GM12878 (cell line): ENCODE results near the gene UBXN6. TPM values are rescaled to one million over a fixed set of nuclear protein-coding genes. Genes with fewer than 3 reads are reported as not detected.

Experiments
- ELK1 ChIP-seq: IDR thresholded peaks from 2 replicates; pipeline ENCODE4 v1.6.1; 2012; ENCODE audit warnings: low read depth, low read length, improper control_type of control experiment
- GATAD2B ChIP-seq: fragments of 450-650 bp; conservative IDR thresholded peaks from 2 replicates; pipeline ENCODE4 v1.6.1; 2017; ENCODE audit warnings: low read depth, mild to moderate bottlenecking, moderate library complexity
- IRF5 ChIP-seq: fragments of 450-650 bp; IDR thresholded peaks from 2 replicates; pipeline ENCODE4 v1.6.1; 2017; ENCODE audit warnings: borderline replicate concordance
- LARP7 ChIP-seq: fragments of 450-650 bp; IDR thresholded peaks from 2 replicates; pipeline ENCODE4 v1.6.1; 2017; ENCODE audit warnings: mild to moderate bottlenecking
- NR2C2 ChIP-seq: IDR thresholded peaks from 2 replicates; pipeline ENCODE4 v1.6.1; 2011; ENCODE audit warnings: borderline replicate concordance, low read depth; ENCODE audit not compliant: control insufficient read depth, insufficient read length
- RAD51 ChIP-seq: fragments of 450-650 bp; IDR thresholded peaks from 2 replicates; pipeline ENCODE4 v1.6.1; 2016; ENCODE audit warnings: moderate library complexity, mild to moderate bottlenecking, inconsistent platforms
- RB1 ChIP-seq: fragments of 450-650 bp; formaldehyde crosslinking; IDR thresholded peaks from 2 replicates; pipeline ENCODE4 v1.6.1; 2017; ENCODE audit warnings: mild to moderate bottlenecking, borderline replicate concordance
- RBBP5 ChIP-seq: fragments of 200-600 bp; sonication (generic); conservative IDR thresholded peaks from 2 replicates; pipeline ENCODE4 v1.6.1; 2016
- SMAD5 ChIP-seq: IDR thresholded peaks from 2 replicates; pipeline ENCODE4 v1.6.1; 2016; ENCODE audit warnings: antibody characterized with exemption, low read depth
- STAT3 ChIP-seq: IDR thresholded peaks from 2 replicates; pipeline ENCODE4 v1.6.1; 2011; ENCODE audit warnings: low read depth, low read length, improper control_type of control experiment
- TCF7 ChIP-seq: IDR thresholded peaks from 2 replicates; pipeline ENCODE4 v1.6.1; 2014; ENCODE audit warnings: antibody characterized with exemption, borderline replicate concordance
- WRNIP1 ChIP-seq: IDR thresholded peaks from 2 replicates; pipeline ENCODE4 v1.6.1; 2011; ENCODE audit warnings: low read depth, low read length, improper control_type of control experiment, borderline replicate concordance
- ZNF687 ChIP-seq: fragments of 450-650 bp; IDR thresholded peaks from 2 replicates; pipeline ENCODE4 v1.6.1; 2017; ENCODE audit warnings: mild to moderate bottlenecking, moderate library complexity
- polyA plus RNA-seq, 11 experiments: library from polyadenylated mRNA; depleted of rRNA in 4 of 11; unstranded in 6 of 11; stranded (reverse) in 5 of 11; fragments of >200 nt; fragmentation: Nextera tagmentation in 4 of 11; fragmentation: Illumina TruSeq in 1 of 11; extraction: Ambion mirVana in 4 of 11; extraction: Trizol in 1 of 11; gene quantifications; 1 replicate in 1 of 11; 2 replicates in 10 of 11; pipeline versions ENCODE4 v1.2.1 to v1.2.3, GENCODE V29; 2011 to 2016; ENCODE audit warnings: inconsistent platforms in 2 of 11, missing spikeins in 2 of 11, low read depth in 1 of 11
- total RNA-seq, 4 experiments: library from RNA; depleted of rRNA in 3 of 4; stranded (reverse); fragments of >200 nt in 3 of 4; fragmentation: Illumina TruSeq in 1 of 4; extraction: Trizol in 1 of 4; gene quantifications; 2 replicates each; pipeline versions ENCODE4 v1.2.1 to v1.2.3, GENCODE V29; 2013 to 2021
- TF ChIP-seq, protein P1 (sequence below): IDR thresholded peaks from 2 replicates; pipeline ENCODE4 v1.6.1; 2011; ENCODE audit warnings: borderline replicate concordance, low read depth, mild to moderate bottlenecking, moderate library complexity, low read length; ENCODE audit not compliant: insufficient read depth, poor library complexity, severe bottlenecking
- TF ChIP-seq, protein P2 (sequence below): IDR thresholded peaks from 2 replicates; pipeline ENCODE4 v1.6.1; 2011; ENCODE audit warnings: borderline replicate concordance, low read depth, mild to moderate bottlenecking, moderate library complexity, mixed read lengths, low read length; ENCODE audit not compliant: insufficient read depth; ENCODE audit errors: extremely low read length
- TF ChIP-seq, protein P3 (sequence below): fragments of 450-650 bp; formaldehyde crosslinking; IDR thresholded peaks from 2 replicates; pipeline ENCODE4 v1.4.0; 2020; ENCODE audit warnings: mild to moderate bottlenecking, moderate library complexity

UBXN6 gene
- total and polyA plus RNA-seq, 10 of the 15 experiments (the other 5 are each of a cell fraction or from before 2014, with no cell fraction given): 0.47 to 50.8 (median 13.0) TPM

GRCh38 chr19:4474514-4475022 is 17.0 kb upstream of the UBXN6 start (continued):
- TF ChIP-seq ZNF687: no peak
- TF ChIP-seq, protein P1, sequence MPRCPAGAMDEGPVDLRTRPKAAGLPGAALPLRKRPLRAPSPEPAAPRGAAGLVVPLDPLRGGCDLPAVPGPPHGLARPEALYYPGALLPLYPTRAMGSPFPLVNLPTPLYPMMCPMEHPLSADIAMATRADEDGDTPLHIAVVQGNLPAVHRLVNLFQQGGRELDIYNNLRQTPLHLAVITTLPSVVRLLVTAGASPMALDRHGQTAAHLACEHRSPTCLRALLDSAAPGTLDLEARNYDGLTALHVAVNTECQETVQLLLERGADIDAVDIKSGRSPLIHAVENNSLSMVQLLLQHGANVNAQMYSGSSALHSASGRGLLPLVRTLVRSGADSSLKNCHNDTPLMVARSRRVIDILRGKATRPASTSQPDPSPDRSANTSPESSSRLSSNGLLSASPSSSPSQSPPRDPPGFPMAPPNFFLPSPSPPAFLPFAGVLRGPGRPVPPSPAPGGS: no peak
- TF ChIP-seq, protein P2, sequence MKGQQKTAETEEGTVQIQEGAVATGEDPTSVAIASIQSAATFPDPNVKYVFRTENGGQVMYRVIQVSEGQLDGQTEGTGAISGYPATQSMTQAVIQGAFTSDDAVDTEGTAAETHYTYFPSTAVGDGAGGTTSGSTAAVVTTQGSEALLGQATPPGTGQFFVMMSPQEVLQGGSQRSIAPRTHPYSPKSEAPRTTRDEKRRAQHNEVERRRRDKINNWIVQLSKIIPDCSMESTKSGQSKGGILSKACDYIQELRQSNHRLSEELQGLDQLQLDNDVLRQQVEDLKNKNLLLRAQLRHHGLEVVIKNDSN: no peak
- TF ChIP-seq WRNIP1: no peak
- no peak for TF ChIP-seq ELK1
- TF ChIP-seq LARP7: no peak
- no peak for TF ChIP-seq RAD51
- no peak for TF ChIP-seq RBBP5
- no peak for TF ChIP-seq GATAD2B
- TF ChIP-seq, protein P3, sequence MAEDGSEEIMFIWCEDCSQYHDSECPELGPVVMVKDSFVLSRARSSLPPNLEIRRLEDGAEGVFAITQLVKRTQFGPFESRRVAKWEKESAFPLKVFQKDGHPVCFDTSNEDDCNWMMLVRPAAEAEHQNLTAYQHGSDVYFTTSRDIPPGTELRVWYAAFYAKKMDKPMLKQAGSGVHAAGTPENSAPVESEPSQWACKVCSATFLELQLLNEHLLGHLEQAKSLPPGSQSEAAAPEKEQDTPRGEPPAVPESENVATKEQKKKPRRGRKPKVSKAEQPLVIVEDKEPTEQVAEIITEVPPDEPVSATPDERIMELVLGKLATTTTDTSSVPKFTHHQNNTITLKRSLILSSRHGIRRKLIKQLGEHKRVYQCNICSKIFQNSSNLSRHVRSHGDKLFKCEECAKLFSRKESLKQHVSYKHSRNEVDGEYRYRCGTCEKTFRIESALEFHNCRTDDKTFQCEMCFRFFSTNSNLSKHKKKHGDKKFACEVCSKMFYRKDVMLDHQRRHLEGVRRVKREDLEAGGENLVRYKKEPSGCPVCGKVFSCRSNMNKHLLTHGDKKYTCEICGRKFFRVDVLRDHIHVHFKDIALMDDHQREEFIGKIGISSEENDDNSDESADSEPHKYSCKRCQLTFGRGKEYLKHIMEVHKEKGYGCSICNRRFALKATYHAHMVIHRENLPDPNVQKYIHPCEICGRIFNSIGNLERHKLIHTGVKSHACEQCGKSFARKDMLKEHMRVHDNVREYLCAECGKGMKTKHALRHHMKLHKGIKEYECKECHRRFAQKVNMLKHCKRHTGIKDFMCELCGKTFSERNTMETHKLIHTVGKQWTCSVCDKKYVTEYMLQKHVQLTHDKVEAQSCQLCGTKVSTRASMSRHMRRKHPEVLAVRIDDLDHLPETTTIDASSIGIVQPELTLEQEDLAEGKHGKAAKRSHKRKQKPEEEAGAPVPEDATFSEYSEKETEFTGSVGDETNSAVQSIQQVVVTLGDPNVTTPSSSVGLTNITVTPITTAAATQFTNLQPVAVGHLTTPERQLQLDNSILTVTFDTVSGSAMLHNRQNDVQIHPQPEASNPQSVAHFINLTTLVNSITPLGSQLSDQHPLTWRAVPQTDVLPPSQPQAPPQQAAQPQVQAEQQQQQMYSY (CRISPR knock-in tag): no peak
- no peak for TF ChIP-seq STAT3
- no peak for TF ChIP-seq NR2C2
- TF ChIP-seq IRF5: no peak
- no peak for TF ChIP-seq TCF7
- TF ChIP-seq RB1: no peak
- TF ChIP-seq SMAD5: no peak
